GM13976 (cell line): ENCODE data around the gene SULT1A2.
"Not testable (repeated sequence)": the region's sequence is repeated elsewhere in the genome, so short reads cannot be mapped to it uniquely, and the experiment has no call there.

Experiments used
- DNase-seq: peaks from one replicate; pipeline ENCODE4 v3.0.0; 2012; ENCODE audit warnings: low spot score
- CTCF ChIP-seq: IDR thresholded peaks from 2 replicates; pipeline ENCODE4 v1.5.1; 2012; ENCODE audit warnings: borderline replicate concordance, mild to moderate bottlenecking; ENCODE audit not compliant: insufficient read depth; ENCODE audit errors: extremely low read depth, missing control alignments, control extremely low read depth
- in situ Hi-C: fragments of 300-500 bp; cut with MboI; formaldehyde crosslinking; loops from one replicate; pipeline ENCODE4 v1.12.0; 2022; ENCODE audit warnings: low sequenced_read_pairs, mixed read lengths, inconsistent platforms; ENCODE audit not compliant: unreplicated experiment

The SULT1A2 gene

GRCh38 chr16:28573738-28574718 lies 22.8 kb downstream of the SULT1A2 start:
- TF ChIP-seq CTCF, result no peak
- no peak for DNase-seq
- in situ Hi-C loops, result no loop called here

- no peak for DNase-seq
- in situ Hi-C loops, result no loop called here
- no peak for TF ChIP-seq CTCF
Observed at GRCh38 chr16:28572696-28573510, 23.9 kb downstream of the SULT1A2 start.

- no peak for TF ChIP-seq CTCF
- in situ Hi-C loops, result no loop called here
- no peak for DNase-seq
Observed at GRCh38 chr16:28569968-28570752, 26.7 kb downstream of the SULT1A2 start.

- TF ChIP-seq CTCF, result no peak
- in situ Hi-C loops, result no loop called here
- DNase-seq, result no peak
Observed at GRCh38 chr16:28569021-28569420, 27.8 kb downstream of the SULT1A2 start.

GRCh38 chr16:28567292-28567691 lies 29.6 kb downstream of the SULT1A2 start:
- DNase-seq, result no peak
- TF ChIP-seq CTCF, result no peak
- in situ Hi-C loops, result no loop called here

- in situ Hi-C loops, DNase-seq: not testable (repeated sequence)
Observed at GRCh38 chr16:28566233-28566925, 30.5 kb downstream of the SULT1A2 start.
